GM19240 (cell line): ENCODE data around the gene WWOX.

Source experiments
- DNase-seq: peaks from one replicate; pipeline ENCODE4 v3.0.0; 2011; ENCODE audit warnings: low spot score; ENCODE audit not compliant: insufficient read length

WWOX gene

DNA sequence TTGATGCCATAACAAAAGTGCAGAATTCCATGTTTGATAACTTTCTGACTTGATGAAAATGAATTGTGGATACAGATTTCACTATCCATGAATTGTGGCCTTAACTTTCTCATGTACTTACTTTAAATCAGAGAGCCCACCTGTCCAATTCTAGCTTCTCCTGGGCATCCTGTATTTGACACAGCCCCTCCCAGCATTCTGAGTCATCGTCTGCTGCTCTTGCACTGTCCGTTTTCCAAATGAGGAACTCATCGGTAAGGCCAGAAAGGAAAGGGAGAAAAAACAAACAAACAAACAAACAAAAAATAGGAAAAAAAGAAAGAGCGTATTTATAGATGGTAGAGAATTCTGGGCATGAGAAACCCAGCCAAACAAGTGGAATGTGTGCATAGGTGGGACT is 361.6 kb downstream of the WWOX start:
- DNase-seq: no peak

DNA sequence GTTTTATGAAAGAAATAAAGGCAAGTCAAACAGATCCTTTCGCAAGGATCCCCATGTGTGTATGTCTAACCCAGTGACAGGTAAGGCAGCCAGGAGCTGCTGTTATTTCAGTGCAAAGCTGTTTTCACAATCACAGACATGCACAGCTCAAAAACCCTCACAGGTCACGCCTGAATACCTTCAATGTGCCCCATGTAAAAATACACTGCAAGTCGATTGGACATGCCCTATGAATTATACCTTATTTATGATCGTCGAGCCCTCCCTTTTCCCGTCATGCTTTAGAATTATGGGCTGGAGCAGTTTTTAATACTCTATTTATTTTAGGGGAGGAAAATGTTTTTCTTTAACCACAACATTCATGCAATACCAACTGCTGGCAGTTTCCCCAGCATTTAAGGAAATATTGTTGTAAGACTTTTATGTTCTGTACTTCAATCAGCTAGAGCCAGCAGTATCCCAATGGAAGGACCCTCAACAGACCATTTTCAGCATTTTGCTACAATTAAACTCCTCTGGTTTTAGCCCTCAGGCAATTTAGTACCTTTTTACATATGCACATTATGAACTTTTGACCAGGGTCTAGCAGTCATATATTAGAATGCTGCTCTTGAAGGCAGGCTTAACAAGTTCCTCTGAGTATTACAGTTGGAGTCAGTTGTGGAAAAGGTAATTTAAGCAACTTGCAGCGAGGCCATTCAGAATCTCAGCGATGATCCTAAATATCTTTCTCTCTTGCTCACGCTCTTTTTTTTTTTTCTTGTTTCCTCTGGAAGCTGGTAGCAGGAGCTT is 362.2 kb downstream of the WWOX start:
- DNase-seq: no peak

GRCh38 chr16:78462288-78463208 is 363.1 kb downstream of the WWOX start:
- no peak for DNase-seq

DNA sequence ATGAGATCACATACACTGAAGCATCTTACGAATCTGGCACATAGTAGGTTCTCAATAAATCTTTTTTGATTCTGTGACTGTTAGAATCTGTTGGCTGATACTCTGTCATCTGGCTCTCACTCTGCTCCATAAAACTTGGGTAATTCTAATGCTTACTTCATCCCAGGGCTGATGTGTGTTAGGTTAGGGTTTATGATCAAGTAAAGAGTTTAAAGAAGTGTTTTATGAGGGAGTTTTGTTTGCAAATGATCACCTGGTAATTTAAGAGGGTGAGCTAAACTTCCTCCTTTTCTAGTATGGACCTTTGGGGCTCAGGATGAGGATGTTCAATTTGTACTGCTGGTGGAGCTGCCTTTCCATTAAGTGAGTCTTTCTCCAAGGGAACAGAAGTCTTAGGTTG is 364.1 kb downstream of the WWOX start:
- DNase-seq: no peak

- DNase-seq: no peak
These were observed 365.4 kb downstream of the WWOX start for GRCh38 chr16:78464833-78465232.

GRCh38 chr16:78465730-78466129 is 366.3 kb downstream of the WWOX start:
- DNase-seq: no peak

DNA sequence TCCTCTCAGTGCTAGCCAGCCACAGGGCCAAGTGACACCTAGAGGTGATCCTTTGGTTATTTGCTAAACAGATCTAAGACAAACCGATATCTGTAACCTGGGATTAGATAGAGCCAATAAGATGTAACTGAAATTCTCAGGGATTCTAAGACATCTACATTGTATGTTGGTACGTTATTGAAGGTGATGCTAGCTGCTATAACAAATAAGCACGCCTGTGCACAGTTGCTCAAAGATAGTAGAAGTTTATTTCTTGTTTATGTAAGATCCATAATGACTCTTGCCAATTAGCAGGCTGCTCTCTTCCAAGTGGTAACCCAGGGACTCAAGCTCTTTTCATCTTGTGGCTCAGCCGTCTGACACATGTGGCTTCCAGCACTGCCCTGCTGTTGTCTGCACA is 370.3 kb downstream of the WWOX start:
- no peak for DNase-seq

DNA sequence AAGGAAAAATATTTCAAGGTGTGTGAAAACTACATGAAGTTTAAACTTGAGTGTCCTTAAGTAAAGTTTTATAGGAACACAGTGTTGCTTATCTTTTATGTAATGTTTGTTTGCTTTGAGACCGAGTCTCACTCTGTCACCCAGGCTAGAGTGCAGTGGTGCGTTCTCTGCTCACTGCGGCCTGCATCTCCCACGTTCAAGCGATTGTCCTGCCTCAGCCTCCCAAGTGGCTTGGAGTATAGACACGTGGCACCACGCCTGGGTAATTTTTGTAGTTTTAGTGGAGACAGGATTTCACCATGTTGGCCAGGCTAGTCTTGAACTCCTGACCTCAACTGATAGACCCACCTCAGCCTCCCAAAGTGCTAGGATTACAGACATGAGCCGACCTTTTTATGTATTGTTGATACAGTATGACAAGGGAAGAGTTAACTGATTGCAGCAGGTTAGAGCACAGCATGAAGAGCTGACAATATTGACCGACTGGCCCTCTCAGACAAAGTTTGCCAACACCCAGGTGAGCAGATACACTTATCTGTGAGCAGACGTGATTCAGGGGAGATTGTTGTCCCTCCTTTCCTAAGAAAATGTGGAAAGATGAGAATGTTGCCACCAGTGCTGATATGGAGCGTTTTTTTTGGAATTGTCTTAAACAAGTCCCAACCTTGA is 373.7 kb downstream of the WWOX start:
- no peak for DNase-seq

DNA sequence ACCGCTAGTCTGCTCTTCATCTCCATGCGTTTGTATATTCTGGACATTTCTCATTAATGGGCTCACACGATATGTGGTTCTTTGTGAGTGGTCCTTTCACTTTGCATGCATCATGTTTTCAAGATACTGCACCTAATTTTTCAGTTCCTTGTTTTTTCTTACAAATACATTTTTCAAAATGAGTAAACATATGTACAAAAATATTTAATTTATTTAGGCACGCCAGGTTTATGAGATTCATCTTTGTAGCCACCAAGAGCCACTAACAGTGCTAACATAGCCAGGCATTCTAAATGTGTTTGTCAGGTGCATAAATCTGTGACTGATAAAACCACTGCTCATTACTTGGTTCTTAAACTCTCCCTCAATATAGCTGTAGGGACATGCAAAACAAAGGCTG is 375.3 kb downstream of the WWOX start:
- DNase-seq: no peak

- no peak for DNase-seq
These were observed 377.2 kb downstream of the WWOX start for GRCh38 chr16:78476615-78477014.

DNA sequence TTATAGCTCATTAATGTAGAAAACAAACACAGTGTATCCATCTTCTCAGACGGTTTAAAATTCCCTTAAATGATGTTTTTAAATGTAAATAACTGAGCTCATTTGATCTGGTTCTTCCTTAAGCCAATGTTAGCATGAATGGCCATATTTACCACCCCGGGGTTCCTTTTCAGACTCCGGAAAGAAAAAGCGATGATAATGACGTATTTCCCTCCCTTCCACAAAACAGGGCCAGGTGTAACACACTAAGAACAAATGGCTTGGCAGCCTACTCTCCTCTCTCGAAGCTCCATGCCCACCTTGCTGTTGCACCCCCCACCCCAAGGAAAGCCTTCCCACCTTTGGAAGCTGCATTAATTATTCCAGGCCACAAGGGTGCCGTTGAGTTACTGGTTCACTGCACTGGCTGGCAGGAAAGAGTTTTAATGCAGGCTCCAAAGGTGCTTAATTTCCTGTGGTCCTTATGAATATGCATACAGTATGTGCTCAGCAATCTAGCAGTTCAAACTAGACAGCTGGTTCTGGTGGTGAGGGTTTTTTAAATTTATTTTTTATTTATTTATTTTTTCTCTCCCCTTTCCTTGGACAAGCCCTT is 378.9 kb downstream of the WWOX start:
- DNase-seq: no peak

DNA sequence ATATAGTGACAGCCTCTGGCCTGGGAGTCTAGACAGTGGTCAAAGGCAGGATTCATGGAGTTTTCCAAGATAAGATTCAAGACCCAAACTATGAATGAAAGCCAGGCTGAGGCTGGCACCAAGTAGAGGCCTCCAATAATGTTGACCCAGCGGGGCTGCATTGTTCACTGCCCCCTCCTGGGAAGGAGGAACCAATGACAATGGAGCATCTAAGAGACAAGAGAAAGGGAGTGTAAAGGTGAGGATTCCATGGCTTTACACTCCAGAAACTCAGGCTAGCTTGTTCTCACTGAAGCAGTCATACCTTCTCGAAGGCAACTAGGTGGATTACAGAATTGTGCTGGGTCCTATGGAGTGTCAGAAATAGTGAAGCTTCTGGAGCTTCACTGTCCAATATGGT is 380.3 kb downstream of the WWOX start:
- no peak for DNase-seq

DNA sequence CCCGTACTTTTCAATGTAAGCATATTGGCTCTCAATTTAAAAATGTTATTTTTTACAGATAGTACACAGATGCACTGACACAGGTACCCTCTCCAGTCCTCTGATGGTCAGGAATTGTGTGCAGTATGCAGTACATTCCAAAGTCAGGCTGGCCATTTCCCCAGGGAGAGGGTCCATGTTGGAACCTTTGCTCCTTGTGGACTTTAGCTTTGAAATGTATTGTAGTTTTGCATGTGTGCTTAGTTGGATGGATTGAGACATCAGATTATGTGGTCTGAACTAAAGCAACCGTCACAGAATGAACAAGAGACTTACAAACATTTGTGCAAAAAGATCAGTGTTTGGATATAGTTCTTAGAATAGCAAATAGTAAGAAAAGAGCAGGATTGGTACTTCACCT is 381.1 kb downstream of the WWOX start:
- no peak for DNase-seq

- no peak for DNase-seq
These were observed 383.9 kb downstream of the WWOX start for GRCh38 chr16:78483124-78483992.

- DNase-seq: no peak
These were observed 385.1 kb downstream of the WWOX start for GRCh38 chr16:78484509-78485058.

DNA sequence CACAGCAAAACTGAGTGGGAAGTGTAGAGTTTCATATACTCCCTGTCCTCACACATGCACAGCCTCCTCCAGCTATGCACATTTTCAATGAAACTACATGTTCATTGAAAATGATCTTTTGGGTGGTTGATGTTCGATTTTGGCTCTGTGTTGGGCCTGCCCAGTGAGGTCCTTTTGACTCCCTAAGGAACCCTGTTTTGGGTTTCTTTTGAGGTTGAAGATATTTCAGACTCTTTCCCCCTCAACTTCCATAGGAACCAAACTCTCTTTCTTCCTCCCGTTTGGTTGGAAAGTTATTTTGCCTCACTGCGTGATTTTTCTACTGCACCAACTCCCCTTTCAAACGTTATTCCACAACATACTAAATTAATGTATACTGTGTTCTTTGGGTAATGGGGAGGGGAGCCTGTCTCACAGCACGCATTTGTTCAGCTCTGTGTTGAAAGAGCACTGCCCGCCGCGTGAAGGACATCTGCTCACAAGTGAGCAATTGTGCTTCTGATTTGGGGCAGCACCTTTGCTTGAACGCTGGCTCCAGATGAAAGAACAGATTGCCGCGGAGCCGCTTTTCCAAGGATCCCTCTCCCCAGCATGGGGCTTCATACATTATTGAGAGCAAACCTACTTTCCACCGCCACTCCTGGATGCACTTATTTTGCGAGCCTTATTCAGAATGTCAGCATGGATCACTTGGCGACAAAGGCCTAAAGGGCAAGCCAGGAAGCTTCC is 385.9 kb downstream of the WWOX start:
- no peak for DNase-seq

DNA sequence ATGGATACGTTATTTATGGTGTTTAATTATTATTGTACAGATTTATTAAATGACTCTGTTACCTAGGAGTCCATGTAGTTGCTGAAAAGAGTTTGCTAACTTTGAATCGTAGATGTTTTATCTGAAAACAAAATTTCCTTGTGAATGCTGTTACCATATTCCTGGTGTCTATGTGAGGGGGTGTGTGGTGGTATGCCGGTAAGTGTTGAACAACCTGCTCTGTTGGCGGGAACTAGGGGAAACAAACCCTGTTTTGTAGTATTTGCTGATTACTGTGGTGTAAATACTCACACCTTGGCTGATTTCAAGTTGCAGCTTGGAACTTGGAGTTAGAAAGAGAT is 386.4 kb downstream of the WWOX start:
- DNase-seq: no peak

DNA sequence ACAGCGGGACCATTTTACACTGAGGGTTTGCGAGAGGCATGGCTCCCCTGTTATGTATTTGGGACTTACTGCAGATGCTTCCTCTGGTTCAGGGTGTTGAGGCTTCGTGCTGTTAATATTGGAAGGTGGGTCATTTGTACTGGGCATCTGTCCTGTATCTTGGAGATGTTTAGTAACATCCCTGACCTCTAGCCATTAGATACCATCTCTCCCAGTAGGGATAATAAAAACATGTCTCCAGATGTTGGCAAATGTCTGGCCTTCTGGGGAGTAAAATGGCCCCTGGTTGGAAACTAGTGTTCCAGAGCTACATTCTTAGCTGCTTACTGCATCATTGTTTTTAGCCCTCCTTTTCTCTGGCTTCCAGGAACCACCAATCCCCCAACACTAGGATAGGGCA is 388.0 kb downstream of the WWOX start:
- no peak for DNase-seq

- DNase-seq: no peak
These were observed 389.6 kb downstream of the WWOX start for GRCh38 chr16:78489072-78489471.

GRCh38 chr16:78489631-78490030 is 390.2 kb downstream of the WWOX start:
- no peak for DNase-seq
